NK-92 (cell line): ENCODE results near the gene PROK1.
"Not testable (repeated sequence)": the region's sequence is repeated elsewhere in the genome, so short reads cannot be mapped to it uniquely, and the experiment has no call there.

Experiments used
- DNase-seq: peaks from one replicate; lab custom pipeline; 2025; ENCODE audit not compliant: unreplicated experiment; lab: John Stamatoyannopoulos, UW

Gene PROK1

DNA sequence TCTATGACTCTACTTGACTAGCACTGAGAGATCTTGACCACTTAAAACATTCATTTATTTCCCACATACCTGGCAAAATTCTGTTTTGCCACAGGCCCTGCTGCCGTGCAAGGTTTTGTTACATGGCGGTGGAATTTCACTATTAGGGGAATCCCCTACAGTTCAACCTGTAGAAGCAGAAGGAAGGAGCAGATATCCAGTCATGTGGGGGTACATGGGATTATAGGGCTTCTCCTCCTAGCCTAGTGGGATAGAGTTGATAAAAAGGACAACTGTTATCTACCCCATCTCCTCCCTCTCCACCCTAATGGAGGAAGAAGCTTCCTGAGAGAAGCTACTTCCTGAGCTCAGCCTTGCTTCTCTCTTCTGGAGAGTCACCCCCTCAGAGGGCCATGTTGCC, 17.7 kb upstream of the PROK1 start:
- DNase-seq, result no peak

- DNase-seq, result no peak
Measured at GRCh38 chr1:110433803-110434202, 17.1 kb upstream of the PROK1 start.

GRCh38 chr1:110434946-110435345, 16.0 kb upstream of the PROK1 start:
- no peak for DNase-seq

DNA sequence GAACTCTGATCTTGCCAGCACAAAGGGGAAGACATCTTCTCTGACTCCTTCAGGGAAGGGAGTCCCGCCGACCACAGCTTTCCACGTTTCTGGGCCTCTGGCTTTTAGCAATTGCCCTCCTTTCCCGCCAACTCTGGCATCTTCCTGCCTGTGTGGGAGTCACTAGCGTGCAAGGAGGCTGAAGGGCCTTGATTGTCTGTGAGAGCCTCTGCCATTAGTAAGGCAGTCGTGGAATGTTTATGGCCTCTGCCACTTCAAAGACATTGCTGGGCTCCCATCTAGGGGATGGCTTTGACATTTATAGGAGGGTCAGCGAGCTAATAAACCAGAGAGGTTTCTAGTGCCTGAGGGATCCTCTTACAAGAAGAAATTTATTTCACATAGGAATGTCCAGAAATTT, 14.3 kb upstream of the PROK1 start:
- no peak for DNase-seq

- DNase-seq, result not testable (repeated sequence)
Measured at GRCh38 chr1:110437645-110438299, 13.2 kb upstream of the PROK1 start.

DNA sequence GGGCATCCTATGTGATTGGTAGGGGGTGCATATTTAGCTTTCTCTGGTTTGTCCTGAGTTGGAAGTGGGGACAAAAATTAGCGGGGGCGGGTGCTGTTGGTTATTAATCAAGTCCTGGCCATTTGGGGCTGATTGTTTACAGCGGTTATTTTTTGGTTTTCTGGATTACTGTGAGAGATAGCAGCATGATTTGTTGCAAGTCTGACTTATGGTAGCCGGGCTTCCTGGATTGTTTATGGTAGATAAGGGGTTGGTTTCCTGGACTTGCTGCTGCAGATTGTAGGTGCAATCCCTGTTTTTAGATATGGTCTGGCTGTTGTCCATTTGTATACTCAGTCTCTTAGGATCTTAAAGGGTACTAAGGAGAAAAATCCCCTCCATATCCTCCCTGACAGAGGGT, 12.1 kb upstream of the PROK1 start:
- no peak for DNase-seq

- not testable (repeated sequence) for DNase-seq
Measured at GRCh38 chr1:110439873-110440272, 11.1 kb upstream of the PROK1 start.

DNA sequence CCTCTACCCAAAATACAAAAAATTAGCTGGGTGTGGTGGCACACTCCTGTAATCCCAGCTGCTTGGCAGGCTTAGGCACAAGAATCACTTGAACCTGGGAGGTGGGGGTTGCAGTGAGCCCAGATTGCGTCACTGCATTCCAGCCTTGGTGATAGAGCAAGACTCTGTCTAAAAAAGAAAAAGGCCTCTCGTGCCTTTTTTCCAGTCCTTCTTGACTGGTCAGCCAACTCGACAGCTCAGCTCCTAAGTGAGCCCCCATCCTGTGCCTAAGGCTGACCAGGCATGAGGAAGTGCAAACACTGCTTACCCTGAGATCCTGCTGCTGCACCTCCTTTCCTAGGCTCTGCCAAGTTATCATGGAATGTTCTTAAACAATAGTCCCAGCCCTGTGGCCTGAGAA, 10.1 kb upstream of the PROK1 start:
- DNase-seq, result no peak

DNA sequence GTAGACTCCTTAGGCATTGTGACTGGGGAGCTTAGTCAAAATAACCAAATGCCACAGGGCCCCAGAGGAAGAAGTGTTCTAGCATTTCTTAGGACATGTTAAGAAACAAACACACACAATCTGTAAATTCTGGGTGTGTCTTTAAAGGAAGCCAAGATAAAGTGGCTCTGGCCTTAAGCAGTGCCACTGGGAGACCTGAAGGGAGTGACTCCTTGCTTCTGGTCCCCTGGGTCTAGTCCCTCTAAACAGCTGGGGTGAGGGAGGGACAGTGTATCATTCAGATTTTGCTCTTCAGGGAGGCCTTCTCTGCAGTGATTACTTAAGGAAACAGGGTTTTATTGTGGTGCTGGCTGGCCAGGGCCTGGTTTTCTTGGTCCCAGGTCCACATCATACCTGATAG, 9.1 kb upstream of the PROK1 start:
- no peak for DNase-seq

DNA sequence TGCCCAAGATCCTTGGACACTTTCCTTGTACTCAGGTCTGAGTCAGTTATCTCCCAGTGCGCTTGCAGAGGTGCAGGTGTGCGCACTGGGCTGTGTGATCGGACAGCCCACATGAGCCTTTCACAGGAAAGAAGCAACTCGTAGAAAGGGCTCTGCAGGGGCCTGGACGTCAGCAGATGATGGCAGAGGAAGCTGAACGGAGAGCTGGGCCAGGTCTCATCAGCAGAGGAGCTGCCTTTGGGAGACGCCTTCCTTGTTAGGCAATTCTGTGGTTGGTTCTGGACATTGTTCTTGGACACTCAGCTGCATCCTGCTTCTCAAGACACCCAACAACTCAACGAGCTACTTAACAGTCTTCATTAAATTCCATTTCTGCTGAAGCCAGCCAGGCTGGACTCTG, 7.5 kb upstream of the PROK1 start:
- DNase-seq, result no peak

DNA sequence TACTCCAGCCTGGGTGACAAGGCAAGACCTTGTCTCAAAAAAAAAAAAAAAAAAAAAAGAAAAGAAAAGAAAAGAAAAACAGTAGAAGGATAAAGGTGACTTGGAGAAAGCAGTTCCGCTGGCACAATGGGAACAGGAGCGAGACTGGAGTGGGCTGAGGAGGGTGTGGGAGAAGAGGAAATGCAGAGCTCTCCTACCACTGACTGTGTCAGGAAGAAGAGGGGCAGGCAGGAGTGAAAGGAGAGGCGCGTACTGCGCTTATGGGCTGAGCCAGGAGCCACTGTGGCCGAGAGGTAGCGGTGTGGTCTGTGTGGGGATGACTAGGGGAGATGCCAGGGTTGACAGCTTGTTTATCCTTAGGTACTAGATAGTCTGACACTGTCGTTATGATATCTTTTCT, 6.4 kb upstream of the PROK1 start:
- DNase-seq, result no peak

- no peak for DNase-seq
Measured at GRCh38 chr1:110449661-110450651, 993 bp upstream of the PROK1 start.

- no peak for DNase-seq
Measured at GRCh38 chr1:110452330-110452729, 1.4 kb downstream of the PROK1 start.

GRCh38 chr1:110453829-110454228, 2.9 kb downstream of the PROK1 start:
- no peak for DNase-seq

- no peak for DNase-seq
Measured at GRCh38 chr1:110454328-110454727, 3.4 kb downstream of the PROK1 start.

- DNase-seq, result no peak
Measured at GRCh38 chr1:110455151-110455550, 4.2 kb downstream of the PROK1 start.

DNA sequence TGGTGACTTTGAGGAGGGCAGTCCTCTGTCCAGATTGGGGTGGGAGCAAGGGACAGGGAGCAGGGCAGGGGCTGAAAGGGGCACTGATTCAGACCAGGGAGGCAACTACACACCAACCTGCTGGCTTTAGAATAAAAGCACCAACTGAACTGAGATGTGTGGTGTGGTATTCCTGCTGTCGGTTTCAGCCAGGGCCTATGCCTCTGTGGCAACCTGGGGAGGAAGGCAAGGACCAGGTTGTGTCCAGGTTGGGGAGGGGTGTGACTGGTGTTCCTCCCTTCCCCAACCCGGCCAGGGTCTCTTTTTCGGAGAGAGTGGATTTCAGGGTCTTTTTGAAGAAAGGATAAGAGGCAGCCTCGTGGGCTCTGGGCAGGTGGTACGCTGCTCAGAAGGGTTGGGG, 6.3 kb downstream of the PROK1 start:
- DNase-seq, result no peak

DNA sequence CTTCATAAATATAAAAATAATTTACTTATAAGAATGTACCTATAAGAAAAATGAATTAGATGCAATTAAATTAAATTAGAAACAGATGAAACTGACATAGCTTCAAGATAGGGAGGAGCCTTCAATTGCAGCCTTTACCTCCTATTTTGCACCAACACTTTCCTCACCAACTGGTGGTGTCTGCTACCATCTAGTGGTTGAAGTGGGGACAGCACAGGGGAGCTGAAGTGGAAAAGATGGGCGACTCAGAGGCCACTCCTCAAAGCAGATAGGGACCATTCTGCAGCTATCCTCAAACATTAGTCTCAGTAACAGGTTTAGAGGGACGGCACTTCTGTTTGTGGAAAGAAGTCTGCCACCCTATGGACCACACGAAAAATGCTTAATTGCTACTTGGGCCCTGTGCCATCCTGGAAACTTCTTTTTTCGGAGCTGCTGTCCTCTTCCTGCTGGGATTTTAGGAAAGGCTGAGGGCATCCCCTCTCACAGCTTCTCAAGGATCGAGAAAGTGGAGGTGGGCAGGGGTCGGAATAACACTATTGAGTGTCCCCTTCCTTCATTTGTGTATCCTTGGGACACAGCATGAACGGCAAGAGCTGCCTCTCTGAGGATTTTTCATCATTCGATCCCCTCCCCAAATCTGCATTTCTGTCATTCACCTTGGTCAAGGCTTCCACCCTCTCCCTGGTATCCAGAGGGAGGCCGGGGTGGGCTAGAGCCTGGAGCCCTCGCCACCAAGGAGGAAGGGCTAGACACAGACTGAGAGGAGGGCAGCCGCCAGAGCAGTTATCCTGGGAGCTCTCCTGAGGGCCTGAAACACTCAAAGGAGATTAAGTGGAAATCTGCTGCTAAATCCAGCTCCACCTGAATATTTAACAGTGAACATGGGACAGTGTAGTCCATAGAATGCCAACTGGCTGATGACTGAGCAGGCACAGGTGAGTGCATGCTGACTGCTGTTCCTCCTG, 9.6 kb downstream of the PROK1 start:
- DNase-seq, result peak; percentile 28

DNA sequence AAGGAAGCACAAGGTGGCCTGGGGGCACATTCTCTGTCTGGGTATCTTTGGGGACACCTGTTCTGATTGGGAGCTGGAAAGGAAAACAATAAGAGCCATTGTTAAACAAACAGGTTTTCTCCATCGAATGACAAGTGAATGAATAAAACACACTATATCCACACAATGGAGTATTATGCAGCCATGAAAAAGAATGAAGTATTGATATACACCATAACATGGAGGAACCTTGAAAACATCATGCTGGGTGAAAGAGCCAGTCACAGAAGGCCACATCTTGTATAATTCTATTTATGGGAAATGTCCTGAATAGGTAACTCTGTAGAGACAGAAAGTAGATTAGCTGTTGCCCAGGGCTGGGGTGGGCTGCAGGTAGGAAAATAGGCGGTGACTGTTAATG, 11.1 kb downstream of the PROK1 start:
- DNase-seq, result no peak

DNA sequence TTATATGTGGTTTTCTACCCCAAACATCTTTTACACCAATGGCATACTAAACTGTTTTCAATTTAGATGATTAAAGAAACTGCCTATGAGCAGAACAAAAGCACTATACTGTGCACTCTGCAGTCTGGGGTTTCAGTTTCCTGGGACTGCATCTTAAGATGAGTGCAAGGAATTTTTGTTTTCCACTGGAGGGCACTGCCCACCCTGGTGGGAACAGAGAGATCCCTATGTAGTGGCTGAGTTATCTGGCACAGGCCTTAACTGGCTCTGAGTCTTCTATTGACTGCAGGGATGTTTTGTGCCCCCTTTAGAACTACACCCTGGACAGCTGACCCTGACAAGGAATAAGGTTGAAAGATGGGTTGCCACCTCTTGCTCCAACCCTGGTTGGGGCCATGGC, 12.0 kb downstream of the PROK1 start:
- no peak for DNase-seq

DNA sequence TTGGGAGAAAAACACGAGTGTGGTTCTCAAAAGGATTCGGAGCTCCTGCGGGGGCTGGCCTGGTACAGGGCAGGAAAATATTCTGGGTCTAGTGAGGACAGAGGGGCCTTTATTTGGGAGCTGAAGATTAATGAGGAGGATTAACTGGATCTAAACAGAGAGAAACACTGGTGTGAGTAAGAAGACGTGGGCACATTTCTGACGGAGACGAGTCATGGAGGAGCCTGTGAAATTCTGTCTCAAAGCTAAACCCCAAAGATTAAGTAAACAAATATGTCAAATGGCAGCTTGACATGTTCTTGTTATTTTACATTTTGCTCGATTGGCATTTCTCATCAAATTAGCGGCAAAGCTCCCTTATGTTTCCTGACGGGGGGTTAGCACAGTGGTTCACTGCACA, 12.8 kb downstream of the PROK1 start:
- DNase-seq, result no peak
